Naive B cell (primary cell): ENCODE data around the gene BRF1. TPM values are rescaled to one million over a fixed set of nuclear protein-coding genes. Genes with fewer than 3 reads are reported as not detected.
"Not testable (repeated sequence)": the region's sequence is repeated elsewhere in the genome, so short reads cannot be mapped to it uniquely, and the experiment has no call there.

ENCODE experiments used
- ATAC-seq, 2 donors: fragments of 150-1000 bp; cut with Tn5 transposase; 2 replicates each; pipeline ENCODE4 v1.10.0; 2021; ENCODE audit warnings: low read depth in 2 of 2, mild to moderate bottlenecking in 2 of 2, moderate library complexity in 2 of 2
- DNase-seq: peaks from one replicate; pipeline ENCODE4 v3.0.0; 2022
- H3K27ac Mint-ChIP-seq, 6 donors: one replicate each; pipeline ENCODE4 v1.8.0; 2020 to 2022; ENCODE audit warnings: mild to moderate bottlenecking in 6 of 6, mixed read lengths in 6 of 6, moderate library complexity in 5 of 6, inconsistent platforms in 2 of 6
- H3K27me3 Mint-ChIP-seq, 3 donors: one replicate each; pipeline ENCODE4 v1.8.0; 2021 to 2022; ENCODE audit warnings: mixed read lengths in 3 of 3, mild to moderate bottlenecking in 1 of 3
- H3K36me3 Mint-ChIP-seq, 2 donors: one replicate each; pipeline ENCODE4 v1.8.0; 2020 to 2022; ENCODE audit warnings: mixed read lengths in 2 of 2, inconsistent platforms in 1 of 2, mild to moderate bottlenecking in 1 of 2
- H3K4me1 Mint-ChIP-seq, 3 donors: one replicate each; pipeline ENCODE4 v1.8.0; 2020 to 2022; ENCODE audit warnings: mixed read lengths in 3 of 3, inconsistent platforms in 1 of 3, mild to moderate bottlenecking in 1 of 3, moderate library complexity in 1 of 3
- H3K4me3 Mint-ChIP-seq, 8 donors: one replicate each; pipeline ENCODE4 v1.8.0; 2020 to 2022; ENCODE audit warnings: mild to moderate bottlenecking in 8 of 8, mixed read lengths in 8 of 8, moderate library complexity in 8 of 8, inconsistent platforms in 2 of 8
- H3K9me3 Mint-ChIP-seq, 7 donors: one replicate each; pipeline ENCODE4 v1.8.0; 2020 to 2022; ENCODE audit warnings: mixed read lengths in 7 of 7, mild to moderate bottlenecking in 5 of 7, inconsistent platforms in 2 of 7, moderate library complexity in 1 of 7
- polyA plus RNA-seq, 6 donors: library from polyadenylated mRNA; unstranded; fragments of 300-500 nt; fragmentation: Illumina TruSeq; gene quantifications; one replicate each; pipeline ENCODE4 v1.2.3, GENCODE V29; 2021; ENCODE audit warnings: low read depth in 6 of 6

The BRF1 gene
- polyA plus RNA-seq, 6 donors from 2014 or later, result 3.1 to 8.9 (median 6.0) TPM

- Mint-ChIP-seq H3K27me3 (no peaks in the 10 kb centered on the region), H3K36me3 (peaks cover 0 to 5% of the 10 kb centered on the region in 2 donors), H3K4me3 (no peak overlapping the region), H3K27ac (no peak overlapping the region), H3K9me3 (no peaks in the 10 kb centered on the region), H3K4me1 (peaks cover 29 to 43% (median 33%) of the 10 kb centered on the region in 3 donors)
- ATAC-seq (no peak), DNase-seq (no peak)
Observed at GRCh38 chr14:105328070-105328677, 27.4 kb upstream of the BRF1 start.

GRCh38 chr14:105327695-105328045, 26.9 kb upstream of the BRF1 start:
- H3K36me3 Mint-ChIP-seq, DNase-seq, H3K9me3 Mint-ChIP-seq, H3K27me3 Mint-ChIP-seq, ATAC-seq, H3K4me3 Mint-ChIP-seq: not testable (repeated sequence)
- H3K27ac Mint-ChIP-seq, result peak overlapping the region in 1 of 6 donors; percentile 45
- H3K4me1 Mint-ChIP-seq, result peaks cover 24 to 39% (median 29%) of the 10 kb centered on the region in 3 donors

DNA sequence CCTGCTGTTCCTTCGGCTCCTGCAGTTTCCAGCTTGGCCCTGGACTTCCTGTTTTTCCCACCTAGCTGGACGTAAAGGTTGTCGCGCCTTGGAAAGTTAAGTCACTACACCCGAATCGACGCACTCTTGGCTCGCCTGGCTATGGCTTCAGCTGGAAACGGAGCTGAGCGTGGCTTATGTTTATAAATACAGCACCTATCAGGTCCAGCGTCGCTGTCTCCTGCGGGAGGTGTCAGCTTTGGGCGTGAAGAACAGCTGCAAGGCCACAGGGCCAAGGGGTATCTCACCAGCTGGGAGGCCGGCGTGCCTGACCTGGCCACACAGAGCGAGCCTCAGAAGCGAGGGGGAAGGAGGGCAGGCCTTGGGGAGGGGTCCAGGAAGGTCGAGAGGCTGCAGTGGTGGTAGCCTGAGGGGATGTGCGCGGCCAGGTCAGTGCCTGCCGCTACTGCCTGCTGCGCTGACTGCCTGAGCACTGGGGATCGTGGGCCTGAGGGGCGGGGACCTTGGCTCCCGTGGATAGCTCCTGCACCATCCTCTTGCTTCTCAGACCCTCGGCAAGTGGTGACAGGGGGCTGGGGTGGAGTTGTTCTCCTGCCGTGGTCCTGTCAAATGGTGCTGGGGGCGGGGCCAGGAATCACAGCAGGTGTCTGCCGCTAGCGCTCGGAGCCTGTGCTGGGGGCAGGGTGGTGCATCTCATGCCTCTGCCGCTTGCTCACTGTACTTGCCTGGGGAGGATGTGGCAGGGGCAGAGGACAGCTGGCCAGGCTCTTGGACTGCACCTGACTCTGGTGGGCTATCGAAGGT, 26.3 kb upstream of the BRF1 start:
- no peaks in the 10 kb centered on the region for H3K9me3 Mint-ChIP-seq
- peaks cover 0 to 5% of the 10 kb centered on the region in 2 donors for H3K36me3 Mint-ChIP-seq
- H3K4me1 Mint-ChIP-seq, result peaks cover 23 to 36% (median 28%) of the 10 kb centered on the region in 3 donors
- peak overlapping the region in 1 of 6 donors; percentile 45 for H3K27ac Mint-ChIP-seq
- DNase-seq (no peak), ATAC-seq (no peak)
- no peak overlapping the region for H3K4me3 Mint-ChIP-seq
- H3K27me3 Mint-ChIP-seq, result no peaks in the 10 kb centered on the region

GRCh38 chr14:105326568-105326867, 25.7 kb upstream of the BRF1 start:
- ATAC-seq, result no peak
- no peaks in the 10 kb centered on the region for H3K9me3 Mint-ChIP-seq
- H3K4me3 Mint-ChIP-seq, result no peak overlapping the region
- H3K36me3 Mint-ChIP-seq, result peaks cover 0 to under 1% of the 10 kb centered on the region in 2 donors
- peaks cover 18 to 31% (median 23%) of the 10 kb centered on the region in 3 donors for H3K4me1 Mint-ChIP-seq
- DNase-seq, result no peak
- no peaks in the 10 kb centered on the region for H3K27me3 Mint-ChIP-seq
- no peak overlapping the region for H3K27ac Mint-ChIP-seq

GRCh38 chr14:105325716-105326567, 25.1 kb upstream of the BRF1 start:
- Mint-ChIP-seq H3K27me3 (no peaks in the 10 kb centered on the region), H3K36me3 (no peaks in the 10 kb centered on the region), H3K27ac (peak overlapping the region in 1 of 6 donors; percentile 32), H3K9me3 (no peaks in the 10 kb centered on the region), H3K4me1 (peaks cover 17 to 29% (median 18%) of the 10 kb centered on the region in 3 donors), H3K4me3 (no peak overlapping the region)
- no peak for ATAC-seq
- DNase-seq, result no peak

DNA sequence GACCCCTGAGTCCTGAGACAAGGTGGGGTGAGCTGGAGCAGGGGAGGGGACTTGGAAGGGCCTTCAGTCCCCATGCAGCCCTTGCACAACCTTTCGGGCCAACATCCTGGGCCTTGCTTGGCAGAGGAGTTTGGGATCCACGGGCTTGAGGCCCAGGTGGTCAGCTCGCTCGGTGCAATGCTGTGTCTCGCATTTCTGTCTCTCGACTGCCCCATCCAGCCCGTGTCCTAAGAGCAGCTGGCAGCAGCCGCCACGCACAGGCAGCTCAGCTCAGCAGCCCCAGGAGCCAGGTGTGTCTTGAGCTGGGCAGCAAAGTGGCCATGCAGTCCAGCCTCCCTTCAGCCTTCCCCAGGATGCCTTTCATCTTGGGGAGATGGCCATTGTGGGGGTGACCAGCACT, 24.5 kb upstream of the BRF1 start:
- no peaks in the 10 kb centered on the region for H3K9me3 Mint-ChIP-seq
- no peaks in the 10 kb centered on the region for H3K27me3 Mint-ChIP-seq
- H3K4me3 Mint-ChIP-seq, result no peak overlapping the region
- peaks cover 12 to 23% (median 14%) of the 10 kb centered on the region in 3 donors for H3K4me1 Mint-ChIP-seq
- DNase-seq, result no peak
- no peak for ATAC-seq
- H3K27ac Mint-ChIP-seq, result no peak overlapping the region
- no peaks in the 10 kb centered on the region for H3K36me3 Mint-ChIP-seq

DNA sequence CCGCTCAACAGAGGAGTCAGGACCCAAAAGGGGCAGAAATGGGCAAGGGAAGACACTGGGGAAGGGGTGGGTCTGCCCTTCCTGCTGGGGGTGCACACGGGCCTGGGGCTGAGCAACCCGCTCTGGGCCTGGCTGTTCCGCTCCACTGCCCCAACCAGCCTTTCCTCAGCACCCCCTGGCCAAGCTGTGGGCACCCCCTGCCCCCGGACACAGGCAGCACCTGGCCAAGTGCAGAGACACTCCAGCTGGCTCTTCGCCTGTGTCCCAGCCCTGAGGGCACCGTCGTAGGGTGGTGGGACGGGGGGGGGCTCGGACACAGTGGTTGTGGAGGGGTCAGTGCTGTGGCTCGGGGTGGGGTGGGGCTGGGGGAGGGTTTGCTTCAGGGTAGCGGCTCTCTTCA, 24.1 kb upstream of the BRF1 start:
- DNase-seq (no peak), ATAC-seq (no peak)
- H3K4me1 Mint-ChIP-seq, result peaks cover 12 to 23% (median 14%) of the 10 kb centered on the region in 3 donors
- H3K9me3 Mint-ChIP-seq, result no peaks in the 10 kb centered on the region
- H3K27me3 Mint-ChIP-seq, result no peaks in the 10 kb centered on the region
- no peak overlapping the region for H3K4me3 Mint-ChIP-seq
- no peaks in the 10 kb centered on the region for H3K36me3 Mint-ChIP-seq
- no peak overlapping the region for H3K27ac Mint-ChIP-seq

DNA sequence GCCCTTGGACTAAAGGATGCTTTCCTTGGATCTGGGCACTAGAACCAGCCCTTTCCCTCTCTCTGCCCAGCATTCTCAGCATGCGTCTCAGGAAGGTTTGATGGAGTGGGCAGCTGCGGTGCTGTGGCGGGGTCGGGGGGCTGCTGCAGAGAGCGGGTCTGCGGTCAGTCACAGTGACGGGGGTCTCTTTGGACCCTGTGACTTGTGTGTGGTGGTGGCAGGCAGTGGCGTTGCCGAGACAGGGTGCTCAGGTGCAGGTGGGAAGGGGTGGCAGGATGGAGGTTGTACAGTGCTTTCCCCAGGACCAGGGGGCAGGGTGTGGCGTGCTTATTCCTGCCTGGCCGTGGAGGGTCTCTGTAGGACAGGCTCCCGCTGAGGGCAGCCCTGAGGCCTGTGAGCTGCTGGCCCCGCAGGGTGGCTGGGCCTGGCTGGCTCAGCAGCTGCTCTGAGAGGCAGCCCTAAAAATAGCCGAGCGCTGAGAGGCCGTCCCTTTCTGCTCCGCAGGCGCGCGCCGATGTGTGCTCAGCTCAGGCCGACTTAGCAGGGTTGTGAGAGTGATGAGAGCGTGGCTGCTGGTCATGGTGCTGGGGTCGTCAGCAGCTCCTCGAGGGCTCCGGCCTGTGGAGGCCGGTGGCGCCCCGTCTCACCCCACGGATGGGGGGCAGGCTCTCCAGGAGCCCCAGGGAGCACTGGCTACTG, 23.4 kb upstream of the BRF1 start:
- Mint-ChIP-seq H3K27ac (no peak overlapping the region), H3K27me3 (no peaks in the 10 kb centered on the region), H3K4me3 (no peak overlapping the region), H3K9me3 (no peaks in the 10 kb centered on the region), H3K36me3 (no peaks in the 10 kb centered on the region), H3K4me1 (peaks cover 7 to 21% (median 13%) of the 10 kb centered on the region in 3 donors)
- DNase-seq, result no peak
- ATAC-seq, result no peak

GRCh38 chr14:105323663-105324062, 22.9 kb upstream of the BRF1 start:
- H3K27ac Mint-ChIP-seq, result peak overlapping the region in 1 of 6 donors; percentile 20
- H3K4me3 Mint-ChIP-seq, result no peak overlapping the region
- DNase-seq (no peak), ATAC-seq (no peak)
- no peaks in the 10 kb centered on the region for H3K36me3 Mint-ChIP-seq
- H3K4me1 Mint-ChIP-seq, result peaks cover 1 to 15% (median 7%) of the 10 kb centered on the region in 3 donors
- H3K27me3 Mint-ChIP-seq, result no peaks in the 10 kb centered on the region
- no peaks in the 10 kb centered on the region for H3K9me3 Mint-ChIP-seq

DNA sequence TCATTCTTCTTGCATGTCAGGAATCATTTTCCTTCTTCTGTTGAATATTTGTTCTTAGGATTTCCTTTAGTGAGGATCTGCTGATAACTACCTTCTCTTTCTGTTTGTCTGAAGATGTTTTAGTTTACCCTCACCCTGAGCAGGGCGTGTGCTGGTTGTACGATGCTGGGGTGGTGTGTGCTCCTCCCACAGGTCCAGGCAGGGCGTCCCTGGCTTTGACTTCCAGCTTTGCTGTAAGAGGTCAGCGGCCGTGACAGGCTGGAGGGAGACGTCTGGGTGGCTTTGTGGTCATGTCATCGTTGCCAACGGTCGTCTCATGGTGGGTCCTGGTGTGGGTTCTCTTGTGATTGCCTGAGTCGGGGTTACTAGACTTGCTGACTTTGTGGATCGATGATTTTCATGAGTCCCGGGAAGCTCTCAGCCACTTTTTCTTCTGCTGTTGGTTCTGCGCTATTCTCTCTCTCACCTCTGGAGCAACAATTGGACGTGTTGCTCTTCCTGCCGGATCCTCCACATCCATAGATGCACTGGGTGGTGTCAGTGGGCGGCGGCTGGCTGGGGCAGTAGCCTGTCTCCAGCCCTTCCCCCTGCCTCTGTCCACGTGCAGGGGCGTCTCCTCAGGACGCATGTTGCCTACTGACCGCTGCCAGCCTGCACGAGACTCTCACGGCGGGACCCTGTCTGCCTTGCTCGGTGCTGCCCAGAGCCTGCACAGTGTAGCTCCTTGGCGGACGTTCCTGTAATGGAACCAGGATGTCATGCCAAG, 22.2 kb upstream of the BRF1 start:
- peaks cover 0 to 12% (median 7%) of the 10 kb centered on the region in 3 donors for H3K4me1 Mint-ChIP-seq
- ATAC-seq, result no peak
- H3K9me3 Mint-ChIP-seq, result no peaks in the 10 kb centered on the region
- no peaks in the 10 kb centered on the region for H3K36me3 Mint-ChIP-seq
- no peak for DNase-seq
- H3K4me3 Mint-ChIP-seq, result no peak overlapping the region
- H3K27ac Mint-ChIP-seq, result peak overlapping the region in 3 of 6 donors; percentile 8 to 79 (median 30)
- no peaks in the 10 kb centered on the region for H3K27me3 Mint-ChIP-seq

GRCh38 chr14:105317546-105317945, 16.7 kb upstream of the BRF1 start:
- H3K36me3 Mint-ChIP-seq, result no peaks in the 10 kb centered on the region
- ATAC-seq, result no peak
- no peak for DNase-seq
- peaks cover 10 to 28% (median 19%) of the 10 kb centered on the region in 3 donors for H3K4me1 Mint-ChIP-seq
- no peaks in the 10 kb centered on the region for H3K27me3 Mint-ChIP-seq
- no peaks in the 10 kb centered on the region for H3K9me3 Mint-ChIP-seq
- H3K27ac Mint-ChIP-seq, result peak overlapping the region in 1 of 6 donors; percentile 47
- peak overlapping the region in 3 of 8 donors; percentile 15 to 90 (median 47) for H3K4me3 Mint-ChIP-seq

DNA sequence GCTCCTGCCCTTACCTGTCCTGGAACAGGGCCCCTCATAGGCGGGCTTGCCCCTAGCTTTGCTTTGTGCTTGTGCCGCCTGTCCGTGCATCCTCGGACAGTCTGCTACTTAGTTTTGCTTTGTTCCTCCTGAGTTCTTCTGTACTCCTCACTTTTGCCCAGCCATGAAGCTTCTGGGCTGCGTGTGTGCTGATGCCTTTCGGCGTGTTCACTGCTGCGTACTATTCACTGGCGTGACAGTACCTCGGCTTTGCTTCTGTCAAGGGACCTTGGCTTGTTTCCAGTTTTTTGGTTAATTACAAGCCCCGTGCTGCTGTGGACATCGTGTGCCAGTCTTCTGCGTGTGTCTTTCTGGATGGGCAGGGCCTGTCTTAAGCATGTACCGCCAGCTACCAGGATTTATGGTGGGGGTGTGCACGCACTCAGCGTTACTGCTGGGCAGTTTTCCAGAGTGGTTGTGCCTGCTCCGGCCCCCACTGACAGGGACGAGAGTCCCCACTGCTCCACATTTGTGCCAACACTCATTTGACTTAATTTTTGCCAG, 16.2 kb upstream of the BRF1 start:
- Mint-ChIP-seq H3K27me3 (no peaks in the 10 kb centered on the region), H3K27ac (peak overlapping the region in 1 of 6 donors; percentile 89), H3K4me3 (peak overlapping the region in 6 of 8 donors; percentile 15 to 90 (median 59)), H3K36me3 (no peaks in the 10 kb centered on the region), H3K9me3 (no peaks in the 10 kb centered on the region), H3K4me1 (peaks cover 10 to 28% (median 19%) of the 10 kb centered on the region in 3 donors)
- DNase-seq (no peak), ATAC-seq (no peak)
